HepG2 (cell line): ENCODE measurements around the gene RPL27A. TPM values are rescaled to one million over a fixed set of nuclear protein-coding genes. Genes with fewer than 3 reads are reported as not detected.

Experiments used
- ATAC-seq: fragments of 200-7000 bp; cut with Tn5 transposase; 3 replicates; pipeline ENCODE4 v1.9.1; 2020; ENCODE audit warnings: mild to moderate bottlenecking, moderate library complexity
- BruUV-seq: library from RNA; stranded (reverse); fragments of 400-500 nt; replicated peaks from 2 replicates; lab custom pipeline; 2021; lab: Mats Ljungman, UMichigan
- CTCF ChIA-PET: fragments of 300-600 bp; formaldehyde crosslinking; extraction: SDS; loops from one replicate; lab custom pipeline; 2021; ENCODE audit warnings: low total read pairs, inconsistent platforms, low intra/inter-chr PET ratio; lab: Yijun Ruan, JAX
- POLR2A ChIA-PET: fragments of 350-600 bp; sonication (Branson Sonifier 250); formaldehyde crosslinking; loops from one replicate; lab custom pipeline; 2020; ENCODE audit warnings: antibody characterized with exemption, inconsistent platforms; lab: Yijun Ruan, JAX
- DNase-seq: peaks from one replicate; pipeline ENCODE4 v3.0.0-alpha.2; 2015; ENCODE audit warnings: low spot score
- FAIRE-seq: peaks from 3 replicates; lab custom pipeline; 2011; peaks lifted over from hg19 to GRCh38; lab: Jason Lieb, UNC
- H2AFZ ChIP-seq: one replicate; pipeline ENCODE4 v1.6.1; 2011; ENCODE audit warnings: low read length, inconsistent platforms
- H3K27ac ChIP-seq: fragments of 300-600 bp; 3 replicates; pipeline ENCODE4 v1.8.0; 2011; ENCODE audit warnings: mixed run types, mild to moderate bottlenecking, mixed read lengths, low read length, inconsistent platforms; ENCODE audit not compliant: insufficient read depth; ENCODE audit errors: extremely low read length
- H3K27me3 ChIP-seq, 2 experiments: fragments of 200-600 bp in 1 of 2; 2 replicates in 1 of 2; 3 replicates in 1 of 2; pipeline versions ENCODE4 v1.6.0 to v1.8.0; 2011; ENCODE audit warnings: low read length in 2 of 2, mild to moderate bottlenecking in 2 of 2, moderate library complexity in 2 of 2, inconsistent platforms in 1 of 2; ENCODE audit not compliant: insufficient read depth in 2 of 2, control insufficient read depth in 1 of 2
- H3K36me3 ChIP-seq, 2 experiments: fragments of 200-600 bp in 1 of 2; replicated peaks in 1 of 2; 2 replicates in 1 of 2; 3 replicates in 1 of 2; pipeline versions ENCODE4 v1.5.1 to v1.8.0; 2011; ENCODE audit warnings: low read length in 2 of 2, inconsistent platforms in 1 of 2; ENCODE audit not compliant: insufficient read depth in 2 of 2, control insufficient read depth in 1 of 2
- H3K4me1 ChIP-seq: 2 replicates; pipeline ENCODE4 v1.5.1; 2012; ENCODE audit warnings: low read length, inconsistent platforms; ENCODE audit not compliant: insufficient read depth
- H3K4me2 ChIP-seq: 2 replicates; pipeline ENCODE4 v1.6.0; 2011; ENCODE audit warnings: low read depth, low read length, inconsistent platforms
- H3K4me3 ChIP-seq, 3 experiments: fragments of 200-600 bp in 1 of 3; sonication (generic), shearing (Covaris generic) in 1 of 3; replicated peaks in 1 of 3; 2 replicates each; pipeline ENCODE4 v1.5.1; 2011 to 2016; ENCODE audit warnings: low read length in 3 of 3, inconsistent platforms in 2 of 3, low read depth in 2 of 3, mild to moderate bottlenecking in 2 of 3, control low read depth in 1 of 3, mixed read lengths in 1 of 3; ENCODE audit not compliant: insufficient read depth in 1 of 3
- H3K79me2 ChIP-seq: one replicate; pipeline ENCODE4 v1.6.1; 2011; ENCODE audit warnings: low read length, inconsistent platforms; ENCODE audit not compliant: insufficient read depth
- H3K9ac ChIP-seq: 2 replicates; pipeline ENCODE4 v1.6.0; 2011; ENCODE audit warnings: mild to moderate bottlenecking, low read depth, low read length, inconsistent platforms; ENCODE audit not compliant: insufficient read depth
- H3K9me3 ChIP-seq: 2 replicates; pipeline ENCODE4 v1.5.1; 2012; ENCODE audit warnings: mild to moderate bottlenecking, low read length
- H4K20me1 ChIP-seq: 2 replicates; pipeline ENCODE4 v1.6.0; 2011; ENCODE audit warnings: inconsistent platforms, mild to moderate bottlenecking, low read length, moderate library complexity; ENCODE audit not compliant: insufficient read depth
- CBX5 ChIP-seq: sonication (generic); formaldehyde crosslinking; IDR thresholded peaks from 2 replicates; pipeline ENCODE4 v1.4.0; 2020; ENCODE audit warnings: missing genetic modification reagents, borderline replicate concordance
- CTCF ChIP-seq: sonication (generic); formaldehyde crosslinking; IDR thresholded peaks from 2 replicates; pipeline ENCODE4 v1.5.0; 2020; ENCODE audit warnings: mild to moderate bottlenecking, missing genetic modification reagents, moderate library complexity
- DR1 ChIP-seq: sonication (generic); formaldehyde crosslinking; IDR thresholded peaks from 2 replicates; pipeline ENCODE4 v1.8.0; 2021; ENCODE audit warnings: mild to moderate bottlenecking, missing genetic modification reagents, inconsistent platforms
- JUN ChIP-seq: sonication (generic); formaldehyde crosslinking; IDR thresholded peaks from 2 replicates; pipeline ENCODE4 v1.4.0; 2020; ENCODE audit warnings: mild to moderate bottlenecking, missing genetic modification reagents
- MAFG ChIP-seq: sonication (generic); formaldehyde crosslinking; IDR thresholded peaks from 2 replicates; pipeline ENCODE4 v1.5.1; 2020; ENCODE audit warnings: mild to moderate bottlenecking, missing genetic modification reagents
- NFYB ChIP-seq: sonication (generic); formaldehyde crosslinking; IDR thresholded peaks from 2 replicates; pipeline ENCODE4 v1.4.0; 2020; ENCODE audit warnings: missing genetic modification reagents
- NFYC ChIP-seq: IDR thresholded peaks from 2 replicates; pipeline ENCODE4 v1.6.1; 2016; ENCODE audit warnings: missing genetic modification reagents, missing compliant biosample characterization
- PBX2 ChIP-seq: IDR thresholded peaks from 2 replicates; pipeline ENCODE4 v1.6.1; 2016; ENCODE audit warnings: control low read depth
- PBX3 ChIP-seq: sonication (generic); formaldehyde crosslinking; IDR thresholded peaks from 2 replicates; pipeline ENCODE4 v1.8.1; 2023; ENCODE audit warnings: missing genetic modification reagents, inconsistent platforms, borderline replicate concordance
- POLR2A ChIP-seq, 2 experiments: IDR thresholded peaks; 2 replicates each; pipeline ENCODE4 v1.6.1; 2011; ENCODE audit warnings: low read depth in 2 of 2, low read length in 2 of 2, mild to moderate bottlenecking in 1 of 2, moderate library complexity in 1 of 2; ENCODE audit not compliant: insufficient read depth in 1 of 2
- RFX3 ChIP-seq: IDR thresholded peaks from 2 replicates; pipeline ENCODE4 v1.6.1; 2016; ENCODE audit warnings: missing biosample characterization, missing genetic modification reagents
- SP2 ChIP-seq: sonication (generic); formaldehyde crosslinking; IDR thresholded peaks from 2 replicates; pipeline ENCODE4 v1.5.1; 2020; ENCODE audit warnings: mild to moderate bottlenecking, missing genetic modification reagents
- ZNF263 ChIP-seq: sonication (generic); formaldehyde crosslinking; IDR thresholded peaks from 2 replicates; pipeline ENCODE4 v1.4.0; 2020; ENCODE audit warnings: missing genetic modification reagents
- ZNF614 ChIP-seq: IDR thresholded peaks from 2 replicates; pipeline ENCODE4 v1.6.1; 2018; ENCODE audit warnings: missing biosample characterization, missing genetic modification reagents, inconsistent platforms, borderline replicate concordance
- ZNF616 ChIP-seq: sonication (generic); formaldehyde crosslinking; IDR thresholded peaks from 2 replicates; pipeline ENCODE4 v1.5.0; 2020; ENCODE audit warnings: low read depth, mild to moderate bottlenecking, missing genetic modification reagents
- ZNF772 ChIP-seq: sonication (generic); formaldehyde crosslinking; IDR thresholded peaks from 2 replicates; pipeline ENCODE4 v1.5.0; 2020; ENCODE audit warnings: mild to moderate bottlenecking, missing genetic modification reagents
- WGBS: methylation state at CpG from one replicate; pipeline ENCODE4 v1.1.6; 2017; ENCODE audit warnings: low lambda C conversion rate; 5-methylcytosine and 5-hydroxymethylcytosine counted together
- in situ Hi-C: cut with HindIII; loops from 2 replicates; pipeline ENCODE4 v1.10.0; 2017; ENCODE audit warnings: low pct_unique_long_range_greater_than_20kb; ENCODE audit not compliant: extremely low pct_ligation_motif_present
- intact Hi-C: fragments of 100-400 bp; cut with micrococcal nuclease; formaldehyde crosslinking; loops from one replicate; pipeline ENCODE4 v1.10.0; 2022; ENCODE audit not compliant: unreplicated experiment
- polyA plus RNA-seq, 8 experiments: library from polyadenylated mRNA; depleted of rRNA in 3 of 8; stranded (reverse) in 7 of 8; unstranded in 1 of 8; fragments of >200 nt; fragmentation: Illumina TruSeq in 4 of 8; extraction: Trizol in 4 of 8; gene quantifications; 2 replicates each; pipeline versions ENCODE4 v1.2.1 to v1.2.3, GENCODE V29; 2011 to 2016; ENCODE audit warnings: low read depth in 4 of 8, missing spikeins in 1 of 8, mixed read lengths in 1 of 8; ENCODE audit not compliant: insufficient read depth in 1 of 8
- total RNA-seq, 5 experiments: library from RNA; depleted of rRNA; stranded (reverse); fragments of >200 nt; fragmentation: Illumina TruSeq; extraction: Trizol; gene quantifications; 2 replicates each; pipeline ENCODE4 v1.2.3, GENCODE V29; 2016; ENCODE audit warnings: low read depth in 1 of 5
- TF ChIP-seq, protein P1 (sequence below): sonication (generic); formaldehyde crosslinking; IDR thresholded peaks from 2 replicates; pipeline ENCODE4 v1.8.0; 2022; ENCODE audit warnings: missing genetic modification reagents, low read depth, mild to moderate bottlenecking, borderline replicate concordance

The RPL27A gene
- total and polyA plus RNA-seq, 2 of the 13 experiments (the other 11 are each of a cell fraction or from before 2014, with no cell fraction given) = 1,531 to 2,153 TPM

DNA sequence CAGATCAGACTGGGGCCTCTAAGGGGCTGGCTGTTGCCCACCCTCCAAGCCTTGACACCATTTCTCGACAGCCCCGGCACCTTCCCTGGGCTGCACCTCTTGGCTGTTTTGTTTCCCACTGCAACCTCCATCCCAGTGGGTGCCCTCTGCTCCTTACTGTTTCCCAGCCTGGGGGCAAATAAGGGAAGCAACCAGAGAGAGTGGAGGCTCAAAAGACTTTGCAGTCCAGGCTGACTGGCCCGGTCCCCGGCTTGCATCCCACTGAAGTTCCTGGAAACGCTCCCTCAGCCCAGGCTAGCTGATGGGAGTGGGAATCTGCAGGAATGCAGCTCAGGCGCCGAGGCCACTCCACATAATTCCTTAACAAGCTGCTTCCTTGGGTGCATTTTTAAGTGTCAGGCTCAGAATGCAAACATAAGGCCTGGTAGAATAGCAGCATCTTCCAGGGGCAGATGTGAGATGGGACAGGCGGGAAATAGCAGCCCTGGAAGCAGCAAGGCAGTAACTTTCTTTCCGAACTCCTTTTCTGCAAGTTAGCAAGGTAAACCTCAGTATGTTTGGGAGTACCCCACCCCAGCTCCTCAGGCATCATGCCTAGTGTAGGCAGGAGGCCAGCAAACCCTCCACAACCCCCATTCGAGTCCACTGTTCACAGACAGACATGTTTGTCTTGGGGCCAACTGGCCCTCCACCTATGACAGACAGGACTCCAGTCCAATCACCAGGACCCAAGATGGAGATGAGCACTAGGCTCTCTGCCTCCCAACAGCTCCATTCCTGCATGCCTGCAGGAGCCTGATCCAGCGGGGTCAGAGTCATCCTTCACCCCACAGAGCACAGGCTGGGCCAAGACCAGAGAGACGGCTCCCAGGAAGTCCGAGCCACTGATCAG, 39.3 kb downstream of the RPL27A start:
- no peak overlapping the region for H3K4me3 ChIP-seq
- intact Hi-C loops (loop anchor here (2.0 kb wide), 1 partner anchor 21 kb away; no protein-coding TSS in a partner anchor), in situ Hi-C loops (no loop called here)
- ATAC-seq (peak; percentile 51), DNase-seq (peak; percentile 62), FAIRE-seq (no peak)
- WGBS = 84% methylated on average over 9 of the region's 13 CpGs
- no peaks in the 10 kb centered on the region for H3K79me2 ChIP-seq
- BruUV-seq = no TSS peak
- peaks cover 62% of the 10 kb centered on the region for H3K4me1 ChIP-seq
- H3K36me3 ChIP-seq = no peaks in the 10 kb centered on the region
- POLR2A ChIA-PET = interaction anchor here (0.5 to 2.6 kb wide), 4 partner anchors 22 to 88 kb away, joined by 3 to 9 read pairs (median 3); partner anchors contain the start of genes RPL27A and TRIM66
- H2AFZ ChIP-seq = no peak overlapping the region
- H3K4me2 ChIP-seq = no peak overlapping the region
- H3K27me3 ChIP-seq = no peaks in the 10 kb centered on the region
- H3K9me3 ChIP-seq = no peaks in the 10 kb centered on the region
- no peaks in the 10 kb centered on the region for H4K20me1 ChIP-seq
- no peak overlapping the region for H3K27ac ChIP-seq
- CTCF ChIA-PET = no interaction called here
- no peak overlapping the region for H3K9ac ChIP-seq
- TF ChIP-seq RFX3 (CRISPR knock-in tag) (no peak), DR1 (CRISPR knock-in tag) (no peak), SP2 (CRISPR knock-in tag) (peak; percentile 74), ZNF616 (CRISPR knock-in tag) (no peak), ZNF614 (CRISPR knock-in tag) (no peak), PBX3 (no peak), CTCF (CRISPR knock-in tag) (no peak), MAFG (no peak), NFYC (CRISPR knock-in tag) (peak; percentile 75), NFYB (CRISPR knock-in tag) (peak; percentile 74), CBX5 (CRISPR knock-in tag) (no peak), ZNF772 (CRISPR knock-in tag) (no peak), POLR2A (IDR thresholded peaks at IDR 0.05; ENCODE audit: insufficient read depth in 1 of 2, low read depth in 2 of 2, low read length in 2 of 2) (no peak), JUN (CRISPR knock-in tag) (no peak), PBX2 (peak; percentile 85), ZNF263 (CRISPR knock-in tag) (0 out of 2 replicates have a peak, but pooled peaks have one; percentile 38)
- TF ChIP-seq, protein P1, sequence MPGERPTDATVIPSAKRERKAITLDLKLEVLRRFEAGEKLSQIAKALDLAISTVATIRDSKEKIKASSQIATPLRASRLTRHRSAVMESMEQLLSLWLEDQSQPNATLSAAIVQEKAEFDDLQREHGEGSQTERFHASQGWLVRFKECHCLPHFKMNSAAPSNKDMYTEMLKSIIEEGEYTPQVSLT = no peak
